OCI-LY7 (cell line): ENCODE data around the gene LRBA. TPM values are rescaled to one million over a fixed set of nuclear protein-coding genes. Genes with fewer than 3 reads are reported as not detected.

Source experiments
- BruUV-seq: library from RNA; stranded (reverse); fragments of 400-500 nt; replicated peaks from 2 replicates; lab custom pipeline; 2021; lab: Mats Ljungman, UMichigan
- CTCF ChIA-PET: fragments of 300-600 bp; sonication (Branson Sonifier 250); formaldehyde crosslinking; loops from one replicate; lab custom pipeline; 2022; ENCODE audit warnings: antibody characterized with exemption; ENCODE audit not compliant: unreplicated experiment; lab: Charles Lee
- POLR2A ChIA-PET: fragments of 300-600 bp; sonication (Branson Sonifier 250); formaldehyde crosslinking; loops from one replicate; lab custom pipeline; 2022; ENCODE audit warnings: antibody characterized with exemption; lab: Charles Lee
- DNase-seq: peaks from one replicate; pipeline ENCODE4 v3.0.0-alpha.2; 2015; ENCODE audit warnings: low spot score
- H2AFZ ChIP-seq: fragments of 200-600 bp; sonication (generic), shearing (Covaris generic); 2 replicates; pipeline ENCODE4 v1.6.1; 2014; ENCODE audit warnings: mild to moderate bottlenecking, antibody characterized with exemption, low read length, moderate library complexity
- H3K27ac ChIP-seq: fragments of 200-600 bp; sonication (generic); 2 replicates; pipeline ENCODE4 v1.5.1; 2014; ENCODE audit warnings: mixed run types, low read depth, mild to moderate bottlenecking, moderate library complexity, low read length, inconsistent platforms; ENCODE audit not compliant: poor library complexity, severe bottlenecking
- H3K36me3 ChIP-seq: fragments of 200-600 bp; sonication (generic); 2 replicates; pipeline ENCODE4 v1.6.1; 2014; ENCODE audit warnings: mild to moderate bottlenecking, antibody characterized with exemption, low read length, moderate library complexity, mixed read lengths; ENCODE audit not compliant: insufficient read depth
- H3K4me1 ChIP-seq: fragments of 200-600 bp; sonication (generic); 2 replicates; pipeline ENCODE4 v1.5.1; 2014; ENCODE audit warnings: mild to moderate bottlenecking, low read length; ENCODE audit not compliant: insufficient read depth, poor library complexity, severe bottlenecking
- H3K4me2 ChIP-seq: fragments of 200-600 bp; sonication (generic); 2 replicates; pipeline ENCODE4 v1.6.1; 2014; ENCODE audit warnings: mild to moderate bottlenecking, low read length
- H3K4me3 ChIP-seq: fragments of 200-600 bp; sonication (generic); 2 replicates; pipeline ENCODE4 v1.5.1; 2014; ENCODE audit warnings: mild to moderate bottlenecking, low read depth, low read length; ENCODE audit not compliant: poor library complexity, severe bottlenecking
- H3K79me2 ChIP-seq: fragments of 200-600 bp; sonication (generic); 2 replicates; pipeline ENCODE4 v1.6.1; 2016; ENCODE audit warnings: low read depth, mild to moderate bottlenecking, low read length, moderate library complexity, mixed read lengths; ENCODE audit not compliant: insufficient read depth
- H3K9me2 ChIP-seq: fragments of 200-600 bp; sonication (generic); 2 replicates; pipeline ENCODE4 v1.6.1; 2016; ENCODE audit warnings: mild to moderate bottlenecking, low read length, mixed read lengths; ENCODE audit not compliant: insufficient read depth
- H3K9me3 ChIP-seq: fragments of 200-600 bp; sonication (generic); 2 replicates; pipeline ENCODE4 v1.6.1; 2014; ENCODE audit warnings: mild to moderate bottlenecking, mixed run types, low read length, mixed read lengths
- H4K20me1 ChIP-seq: fragments of 200-600 bp; sonication (generic); 2 replicates; pipeline ENCODE4 v1.6.1; 2014; ENCODE audit warnings: mild to moderate bottlenecking, antibody characterized with exemption, low read length, moderate library complexity, mixed read lengths; ENCODE audit not compliant: insufficient read depth
- EZH2phosphoT487 ChIP-seq: fragments of 200-600 bp; sonication (generic); IDR thresholded peaks from 2 replicates; pipeline ENCODE4 v1.6.1; 2018; ENCODE audit warnings: low read depth, borderline replicate concordance, mild to moderate bottlenecking, mixed run types, antibody characterized with exemption, low read length, moderate library complexity, mixed read lengths
- intact Hi-C: fragments of 100-400 bp; cut with micrococcal nuclease; formaldehyde crosslinking; loops from one replicate; pipeline ENCODE4 v1.10.0; 2022; ENCODE audit not compliant: unreplicated experiment
- total RNA-seq, 2 experiments: library from RNA; depleted of rRNA in 1 of 2; stranded (reverse); fragments of >200 nt in 1 of 2; shearing (Covaris generic) in 1 of 2; gene quantifications; 2 replicates each; pipeline ENCODE4 v1.2.3, GENCODE V29; 2014 to 2022
- TF ChIP-seq, protein P1 (sequence below): fragments of 200-600 bp; sonication (generic); conservative IDR thresholded peaks from 2 replicates; pipeline ENCODE4 v1.5.1; 2014; ENCODE audit warnings: mild to moderate bottlenecking, antibody characterized with exemption, low read length, moderate library complexity, mixed read lengths

LRBA gene
- total RNA-seq, 2 experiments from 2014 or later: 60.4 to 66.7 TPM

DNA sequence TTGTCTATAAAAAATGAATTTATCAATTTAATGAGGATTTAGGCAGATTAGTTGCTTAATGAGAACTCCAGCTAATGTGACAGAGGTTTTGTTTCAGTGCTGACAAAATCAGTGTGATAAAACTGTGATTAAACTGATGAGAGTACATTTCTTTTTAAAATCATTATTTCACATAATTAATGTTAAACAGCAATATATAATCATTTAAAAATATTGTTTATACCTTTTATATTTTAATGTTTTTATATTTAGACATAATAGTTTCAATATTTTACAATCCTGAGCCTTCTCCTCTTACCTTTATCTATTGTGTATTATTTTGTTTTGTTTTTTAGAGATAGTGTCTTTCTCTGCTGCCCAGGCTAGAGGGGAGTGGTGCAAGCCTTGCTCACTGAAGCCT lies 480.3 kb downstream of the LRBA start:
- Histone ChIP-seq H3K4me2 (no peak overlapping the region), H3K79me2 (no peaks in the 10 kb centered on the region), H3K9me2 (no peaks in the 10 kb centered on the region), H3K9me3 (no peaks in the 10 kb centered on the region), H3K4me3 (no peak overlapping the region), H3K36me3 (no peaks in the 10 kb centered on the region), H3K27ac (no peak overlapping the region), H3K4me1 (no peaks in the 10 kb centered on the region), H4K20me1 (no peaks in the 10 kb centered on the region; the same call in 1 of the 2 replicates), H2AFZ (no peak overlapping the region)
- TF ChIP-seq, protein P1, sequence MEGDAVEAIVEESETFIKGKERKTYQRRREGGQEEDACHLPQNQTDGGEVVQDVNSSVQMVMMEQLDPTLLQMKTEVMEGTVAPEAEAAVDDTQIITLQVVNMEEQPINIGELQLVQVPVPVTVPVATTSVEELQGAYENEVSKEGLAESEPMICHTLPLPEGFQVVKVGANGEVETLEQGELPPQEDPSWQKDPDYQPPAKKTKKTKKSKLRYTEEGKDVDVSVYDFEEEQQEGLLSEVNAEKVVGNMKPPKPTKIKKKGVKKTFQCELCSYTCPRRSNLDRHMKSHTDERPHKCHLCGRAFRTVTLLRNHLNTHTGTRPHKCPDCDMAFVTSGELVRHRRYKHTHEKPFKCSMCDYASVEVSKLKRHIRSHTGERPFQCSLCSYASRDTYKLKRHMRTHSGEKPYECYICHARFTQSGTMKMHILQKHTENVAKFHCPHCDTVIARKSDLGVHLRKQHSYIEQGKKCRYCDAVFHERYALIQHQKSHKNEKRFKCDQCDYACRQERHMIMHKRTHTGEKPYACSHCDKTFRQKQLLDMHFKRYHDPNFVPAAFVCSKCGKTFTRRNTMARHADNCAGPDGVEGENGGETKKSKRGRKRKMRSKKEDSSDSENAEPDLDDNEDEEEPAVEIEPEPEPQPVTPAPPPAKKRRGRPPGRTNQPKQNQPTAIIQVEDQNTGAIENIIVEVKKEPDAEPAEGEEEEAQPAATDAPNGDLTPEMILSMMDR: no peak
- no peak for TF ChIP-seq EZH2phosphoT487
- ChIA-PET CTCF (no interaction called here), POLR2A (no interaction called here)
- no peak for DNase-seq
- BruUV-seq: no TSS peak
- intact Hi-C loops: no loop called here

DNA sequence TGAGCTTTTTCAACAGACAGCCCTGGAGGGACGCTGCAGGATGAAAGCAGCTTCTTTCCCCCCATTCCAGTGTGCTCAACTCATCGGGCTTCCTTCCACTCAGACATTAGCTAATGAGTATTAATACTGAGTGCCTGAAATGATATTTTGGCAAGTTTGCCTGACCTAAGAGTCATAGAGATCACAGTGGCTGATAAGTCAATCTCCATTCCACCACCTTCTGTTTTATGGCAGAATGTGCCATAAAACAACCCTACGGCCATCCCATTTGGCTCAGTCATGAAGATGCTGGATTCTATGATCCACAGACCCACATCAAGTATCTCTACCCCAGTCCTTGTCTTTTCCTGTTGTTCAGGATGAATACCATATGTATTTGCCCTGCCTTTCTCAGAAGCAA lies 481.4 kb downstream of the LRBA start:
- TF ChIP-seq, protein P1: no peak
- no peak for TF ChIP-seq EZH2phosphoT487
- H3K4me2 ChIP-seq: no peak overlapping the region
- no peak overlapping the region for H2AFZ ChIP-seq

GRCh38 chr4:150525321-150525868 lies 489.7 kb downstream of the LRBA start:
- no peaks in the 10 kb centered on the region for H3K9me3 ChIP-seq
- H3K4me3 ChIP-seq: no peak overlapping the region
- CTCF ChIA-PET: no interaction called here
- no peaks in the 10 kb centered on the region for H3K36me3 ChIP-seq
- no peaks in the 10 kb centered on the region for H3K79me2 ChIP-seq
- H3K27ac ChIP-seq: no peak overlapping the region
- H2AFZ ChIP-seq: no peak overlapping the region
- POLR2A ChIA-PET: interaction anchor here (0.6 kb wide), 1 partner anchor 9 kb away, joined by 5 read pairs; no protein-coding TSS in a partner anchor
- DNase-seq: no peak
- no peaks in the 10 kb centered on the region for H3K9me2 ChIP-seq
- no peak overlapping the region for H3K4me2 ChIP-seq
- no peaks in the 10 kb centered on the region for H4K20me1 ChIP-seq
- intact Hi-C loops: no loop called here
- TF ChIP-seq, protein P1: no peak
- no peak for TF ChIP-seq EZH2phosphoT487
- no peaks in the 10 kb centered on the region for H3K4me1 ChIP-seq
- BruUV-seq: no TSS peak

More for the DNA sequence above, 481.4 kb downstream of the LRBA start:
- Histone ChIP-seq H3K9me3 (no peaks in the 10 kb centered on the region), H3K9me2 (no peaks in the 10 kb centered on the region), H3K4me1 (no peaks in the 10 kb centered on the region), H3K79me2 (no peaks in the 10 kb centered on the region), H3K27ac (no peak overlapping the region), H3K4me3 (no peak overlapping the region), H4K20me1 (no peaks in the 10 kb centered on the region; the same call in 1 of the 2 replicates), H3K36me3 (no peaks in the 10 kb centered on the region)
- ChIA-PET CTCF (no interaction called here), POLR2A (no interaction called here)
- BruUV-seq: no TSS peak
- no peak for DNase-seq
- intact Hi-C loops: no loop called here
